Kidney (tissue), 14 donors: ENCODE measurements around the gene DDB1. TPM values are rescaled to one million over a fixed set of nuclear protein-coding genes. Genes with fewer than 3 reads are reported as not detected.

Source experiments
- DNase-seq, 5 donors: peaks; one replicate each; pipeline ENCODE4 v3.0.0-alpha.2; 2013 to 2020
- FAIRE-seq: peaks from 2 replicates; lab custom pipeline; 2012; peaks lifted over from hg19 to GRCh38; lab: Jason Lieb, UNC
- H3K27ac ChIP-seq, 2 donors: one replicate each; pipeline ENCODE4 v1.7.0; 2013; ENCODE audit warnings: low read depth in 2 of 2, low read length in 2 of 2, inconsistent platforms in 1 of 2
- H3K27me3 ChIP-seq: one replicate; pipeline ENCODE4 v1.7.1; 2013; ENCODE audit warnings: low read length, inconsistent platforms; ENCODE audit not compliant: control insufficient read depth, insufficient read depth
- H3K36me3 ChIP-seq, 3 donors: one replicate each; pipeline versions ENCODE4 v1.7.0 to v1.7.1; 2013; ENCODE audit warnings: low read length in 3 of 3, control low read depth in 1 of 3, inconsistent platforms in 1 of 3; ENCODE audit not compliant: insufficient read depth in 3 of 3, control insufficient read depth in 2 of 3
- H3K4me1 ChIP-seq, 3 donors: one replicate each; pipeline versions ENCODE4 v1.7.0 to v1.7.1; 2013; ENCODE audit warnings: low read length in 3 of 3, inconsistent platforms in 1 of 3, low read depth in 1 of 3; ENCODE audit not compliant: control insufficient read depth in 2 of 3, insufficient read depth in 2 of 3
- H3K4me3 ChIP-seq, 3 donors: one replicate each; pipeline versions ENCODE4 v1.7.0 to v1.8.1; 2013; ENCODE audit warnings: low read length in 3 of 3, control low read depth in 1 of 3, inconsistent platforms in 1 of 3
- H3K9ac ChIP-seq, 3 donors: one replicate each; pipeline versions ENCODE4 v1.7.0 to v1.7.1; 2013; ENCODE audit warnings: low read length in 3 of 3, control low read depth in 1 of 3, inconsistent platforms in 1 of 3
- H3K9me3 ChIP-seq, 3 donors: one replicate each; pipeline versions ENCODE4 v1.7.0 to v1.7.1; 2013; ENCODE audit warnings: low read length in 3 of 3, control low read depth in 1 of 3, inconsistent platforms in 1 of 3; ENCODE audit not compliant: control insufficient read depth in 2 of 3, insufficient read depth in 1 of 3
- intact Hi-C: fragments of 100-400 bp; cut with DNase I; formaldehyde crosslinking; loops from one replicate; pipeline ENCODE4 v1.11.1; 2022
- polyA plus RNA-seq: library from polyadenylated mRNA; stranded (reverse); fragments of 350-450 nt; fragmentation: Illumina TruSeq; extraction: RNeasy Lipid Tissue Mini Kit (QIAGEN cat#74804); gene quantifications from one replicate; pipeline ENCODE4 v1.2.3, GENCODE V29; 2014; ENCODE audit warnings: low read depth, low replicate concordance; ENCODE audit not compliant: insufficient read depth
- total RNA-seq: library from RNA; stranded (reverse); fragmentation: NEBNext Ultra II Directional; extraction: Animal tissue kit (Norgen Biotek cat#: 25700); gene quantifications from one replicate; pipeline ENCODE4 v1.2.1, GENCODE V29; 2021
- TF ChIP-seq, protein P1 (sequence below): IDR thresholded peaks from 3 replicates; pipeline ENCODE4 v1.5.1; 2012; ENCODE audit warnings: mild to moderate bottlenecking, moderate library complexity, borderline replicate concordance; ENCODE audit not compliant: insufficient read depth; ENCODE audit errors: extremely low read depth
- donor health status: control.
- donor health status: control.
- donor health status: control.
- donor health status: control.
- donor health status: control.
- donor health status: DM: yes; HTN: yes; CAD: no.
- donor health status: Normal renal cell carcinoma (clear cell type).

Gene DDB1
- total and polyA plus RNA-seq, 2 donors from 2014 or later, result 131 to 185 TPM

DNA sequence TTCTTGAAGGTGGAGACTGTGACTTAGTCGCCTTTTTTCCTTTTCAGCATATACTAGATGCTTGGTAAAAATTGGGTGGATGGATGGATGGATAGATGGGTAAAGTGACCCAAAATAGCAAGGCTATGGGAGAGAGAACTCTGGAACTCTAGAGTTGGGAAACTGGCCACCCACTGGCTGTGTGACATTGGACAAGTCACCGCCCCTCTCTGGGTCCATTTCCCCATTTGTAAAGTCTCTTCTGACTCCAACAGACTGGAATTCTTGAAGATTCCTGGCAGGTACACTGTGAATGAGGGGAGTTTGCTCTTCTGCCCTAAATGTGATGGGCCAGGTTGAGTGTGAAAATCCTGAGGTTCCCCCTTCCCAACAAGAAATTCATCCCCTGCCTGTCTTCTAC, 8.1 kb upstream of the DDB1 start:
- Histone ChIP-seq H3K4me1 (peaks cover 0 to 5% (median 2%) of the 10 kb centered on the region in 3 donors), H3K36me3 (peaks cover 0 to 57% (median 13%) of the 10 kb centered on the region in 3 donors), H3K27me3 (no peaks in the 10 kb centered on the region), H3K4me3 (no peak overlapping the region), H3K9ac (no peak overlapping the region), H3K9me3 (no peaks in the 10 kb centered on the region), H3K27ac (no peak overlapping the region)
- DNase-seq (no peak), FAIRE-seq (no peak)
- TF ChIP-seq, protein P1, sequence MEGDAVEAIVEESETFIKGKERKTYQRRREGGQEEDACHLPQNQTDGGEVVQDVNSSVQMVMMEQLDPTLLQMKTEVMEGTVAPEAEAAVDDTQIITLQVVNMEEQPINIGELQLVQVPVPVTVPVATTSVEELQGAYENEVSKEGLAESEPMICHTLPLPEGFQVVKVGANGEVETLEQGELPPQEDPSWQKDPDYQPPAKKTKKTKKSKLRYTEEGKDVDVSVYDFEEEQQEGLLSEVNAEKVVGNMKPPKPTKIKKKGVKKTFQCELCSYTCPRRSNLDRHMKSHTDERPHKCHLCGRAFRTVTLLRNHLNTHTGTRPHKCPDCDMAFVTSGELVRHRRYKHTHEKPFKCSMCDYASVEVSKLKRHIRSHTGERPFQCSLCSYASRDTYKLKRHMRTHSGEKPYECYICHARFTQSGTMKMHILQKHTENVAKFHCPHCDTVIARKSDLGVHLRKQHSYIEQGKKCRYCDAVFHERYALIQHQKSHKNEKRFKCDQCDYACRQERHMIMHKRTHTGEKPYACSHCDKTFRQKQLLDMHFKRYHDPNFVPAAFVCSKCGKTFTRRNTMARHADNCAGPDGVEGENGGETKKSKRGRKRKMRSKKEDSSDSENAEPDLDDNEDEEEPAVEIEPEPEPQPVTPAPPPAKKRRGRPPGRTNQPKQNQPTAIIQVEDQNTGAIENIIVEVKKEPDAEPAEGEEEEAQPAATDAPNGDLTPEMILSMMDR, result no peak
- intact Hi-C loops, result no loop called here

DNA sequence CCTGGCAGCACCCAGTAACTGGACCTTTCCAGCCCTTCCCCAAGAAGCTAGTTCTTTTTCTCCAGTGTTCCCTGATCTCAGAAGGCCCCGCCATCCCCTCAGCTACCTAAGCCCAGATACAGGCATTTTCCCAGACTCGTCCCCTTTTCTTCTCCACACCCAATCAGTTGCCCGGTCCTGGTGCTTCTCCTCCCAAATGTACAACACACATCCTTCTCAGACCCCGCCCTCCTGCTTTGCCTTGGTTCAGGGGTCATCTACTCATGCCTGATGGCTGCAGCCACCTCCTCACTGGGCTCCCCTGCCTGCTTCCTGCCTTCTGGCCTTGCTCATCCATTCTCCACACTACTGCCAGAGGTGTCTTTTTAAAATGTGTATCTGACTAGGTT, 6.6 kb upstream of the DDB1 start:
- TF ChIP-seq, protein P1, result no peak
- no peak overlapping the region for H3K27ac ChIP-seq
- no peak overlapping the region for H3K4me3 ChIP-seq
- DNase-seq, result no peak
- intact Hi-C loops, result loop anchor here (5.0 kb wide), 1 partner anchor 48 kb away; no protein-coding TSS in a partner anchor
- H3K9ac ChIP-seq, result no peak overlapping the region
- no peak for FAIRE-seq
- peaks cover 0 to 15% (median 4%) of the 10 kb centered on the region in 3 donors for H3K4me1 ChIP-seq
- peaks cover 0 to 49% (median 13%) of the 10 kb centered on the region in 3 donors for H3K36me3 ChIP-seq
- H3K9me3 ChIP-seq, result no peaks in the 10 kb centered on the region
- no peaks in the 10 kb centered on the region for H3K27me3 ChIP-seq

DNA sequence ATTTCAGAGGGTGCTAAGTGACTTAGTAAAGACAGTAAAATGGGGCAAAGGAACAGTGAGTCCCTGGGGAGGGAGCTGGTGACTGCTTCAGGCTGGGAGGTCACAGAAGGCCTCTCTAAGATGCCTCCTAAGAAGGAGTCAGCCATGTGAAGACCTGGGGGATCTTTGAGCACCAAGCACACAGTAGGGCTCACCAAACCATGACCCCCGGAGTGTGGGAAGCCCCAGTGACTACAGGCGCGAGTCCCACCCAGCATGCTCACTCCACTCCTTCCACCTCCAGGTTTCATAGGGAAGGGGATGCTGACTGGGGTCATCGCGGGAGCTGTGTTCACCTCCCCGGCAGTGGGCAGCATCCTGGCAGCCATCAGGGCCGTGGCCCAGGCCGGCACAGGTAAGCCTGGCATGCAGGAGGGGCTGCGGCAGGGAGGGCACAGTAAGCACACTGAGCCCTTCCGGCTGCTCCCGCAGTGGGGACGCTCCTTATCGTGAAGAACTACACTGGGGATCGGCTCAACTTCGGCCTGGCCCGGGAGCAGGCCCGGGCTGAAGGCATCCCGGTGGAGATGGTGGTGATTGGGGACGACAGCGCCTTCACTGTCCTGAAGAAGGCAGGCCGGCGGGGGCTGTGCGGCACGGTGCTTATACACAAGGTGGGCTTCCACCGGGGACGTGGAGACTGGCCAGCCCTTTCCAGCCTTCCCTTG, 6.0 kb upstream of the DDB1 start:
- intact Hi-C loops, result loop anchor here (5.0 kb wide), 1 partner anchor 48 kb away; no protein-coding TSS in a partner anchor
- Histone ChIP-seq H3K9ac (no peak overlapping the region), H3K4me3 (no peak overlapping the region), H3K4me1 (peaks cover 0 to 18% (median 9%) of the 10 kb centered on the region in 3 donors), H3K27ac (no peak overlapping the region), H3K9me3 (no peaks in the 10 kb centered on the region), H3K36me3 (peaks cover 0 to 48% (median 13%) of the 10 kb centered on the region in 3 donors), H3K27me3 (no peaks in the 10 kb centered on the region)
- DNase-seq (no peak), FAIRE-seq (no peak)
- TF ChIP-seq, protein P1, result no peak
